Hepatocyte (in vitro differentiated cells): ENCODE measurements around the gene PDZRN4. TPM values are rescaled to one million over a fixed set of nuclear protein-coding genes. Genes with fewer than 3 reads are reported as not detected.

Experiments
- DNase-seq: peaks from one replicate; pipeline ENCODE4 v3.0.0-alpha.2; 2016; ENCODE audit warnings: low spot score
- H2AFZ ChIP-seq: fragments of 200-600 bp; sonication (generic); 2 replicates; pipeline ENCODE4 v1.6.0; 2016; ENCODE audit warnings: antibody characterized with exemption, mild to moderate bottlenecking
- H3K27ac ChIP-seq: fragments of 200-600 bp; sonication (generic); 2 replicates; pipeline ENCODE4 v1.5.1; 2016; ENCODE audit warnings: mild to moderate bottlenecking
- H3K27me3 ChIP-seq: fragments of 200-600 bp; sonication (generic); 2 replicates; pipeline ENCODE4 v1.6.1; 2016
- H3K36me3 ChIP-seq: fragments of 200-600 bp; sonication (generic); replicated peaks from 2 replicates; pipeline ENCODE4 v1.5.1; 2016; ENCODE audit warnings: low read depth; ENCODE audit not compliant: insufficient read depth
- H3K4me1 ChIP-seq: fragments of 200-600 bp; sonication (generic); 2 replicates; pipeline ENCODE4 v1.5.1; 2016; ENCODE audit warnings: mild to moderate bottlenecking, moderate library complexity; ENCODE audit not compliant: insufficient read depth
- H3K4me2 ChIP-seq: fragments of 200-600 bp; sonication (generic); 2 replicates; pipeline ENCODE4 v1.6.0; 2016
- H3K4me3 ChIP-seq: fragments of 200-600 bp; sonication (generic); 2 replicates; pipeline ENCODE4 v1.5.1; 2016; ENCODE audit warnings: mild to moderate bottlenecking
- H3K79me2 ChIP-seq: fragments of 200-600 bp; sonication (generic); 2 replicates; pipeline ENCODE4 v1.6.0; 2017; ENCODE audit warnings: mild to moderate bottlenecking
- H3K9me2 ChIP-seq: fragments of 200-600 bp; sonication (generic); replicated peaks from 2 replicates; pipeline ENCODE4 v1.6.0; 2017; ENCODE audit warnings: mild to moderate bottlenecking; ENCODE audit not compliant: insufficient read depth
- H3K9me3 ChIP-seq: fragments of 200-600 bp; sonication (generic); 2 replicates; pipeline ENCODE4 v1.5.1; 2016; ENCODE audit warnings: low read depth, mild to moderate bottlenecking
- H4K20me1 ChIP-seq: fragments of 200-600 bp; sonication (generic); 2 replicates; pipeline ENCODE4 v1.6.0; 2016; ENCODE audit warnings: mild to moderate bottlenecking; ENCODE audit not compliant: insufficient read depth, poor library complexity, severe bottlenecking
- CTCF ChIP-seq: fragments of 200-600 bp; sonication (generic); IDR thresholded peaks from 2 replicates; pipeline ENCODE4 v1.5.1; 2016; ENCODE audit warnings: antibody characterized with exemption, mild to moderate bottlenecking; ENCODE audit not compliant: poor library complexity
- EZH2 ChIP-seq: fragments of 200-600 bp; sonication (generic); IDR thresholded peaks from 2 replicates; pipeline ENCODE4 v1.6.1; 2016; ENCODE audit warnings: antibody characterized with exemption, mild to moderate bottlenecking, borderline replicate concordance
- EZH2phosphoT487 ChIP-seq: fragments of 200-600 bp; sonication (generic); IDR thresholded peaks from one replicate; pipeline ENCODE4 v1.6.1; 2018; ENCODE audit warnings: antibody characterized with exemption, mild to moderate bottlenecking, low read depth, moderate library complexity; ENCODE audit not compliant: unreplicated experiment, severe bottlenecking
- WGBS: methylation state at CpG from one replicate; pipeline ENCODE4 v1.1.6; 2016; ENCODE audit warnings: low lambda C conversion rate; ENCODE audit errors: missing lambda C conversion rate; 5-methylcytosine and 5-hydroxymethylcytosine counted together
- polyA plus RNA-seq: library from polyadenylated mRNA; unstranded; fragments of >200 nt; fragmentation: Nextera tagmentation; extraction: Ambion mirVana; gene quantifications from 2 replicates; pipeline ENCODE4 v1.2.1, GENCODE V29; 2016
- total RNA-seq: library from RNA; depleted of rRNA; stranded (reverse); fragments of >200 nt; gene quantifications from 2 replicates; pipeline ENCODE4 v1.2.3, GENCODE V29; 2014

PDZRN4 gene
- total and polyA plus RNA-seq, 2 experiments from 2014 or later: 2.2 to 2.3 TPM

GRCh38 chr12:41344776-41345470, 156.8 kb downstream of the PDZRN4 start:
- Histone ChIP-seq H3K27ac (no peak overlapping the region), H3K4me2 (no peak overlapping the region), H3K79me2 (no peaks in the 10 kb centered on the region), H3K4me3 (no peak overlapping the region), H3K27me3 (no peaks in the 10 kb centered on the region), H3K9me3 (no peaks in the 10 kb centered on the region), H4K20me1 (no peaks in the 10 kb centered on the region), H2AFZ (no peak overlapping the region), H3K9me2 (no peaks in the 10 kb centered on the region), H3K4me1 (no peaks in the 10 kb centered on the region), H3K36me3 (no peaks in the 10 kb centered on the region)
- no peak for TF ChIP-seq CTCF
- TF ChIP-seq EZH2: no peak
- TF ChIP-seq EZH2phosphoT487: no peak
- 75% methylated on average over 8 of the region's 8 CpGs for WGBS
- no peak for DNase-seq

- TF ChIP-seq EZH2phosphoT487: no peak
- TF ChIP-seq CTCF: no peak
- no peak for TF ChIP-seq EZH2
- Histone ChIP-seq H3K4me3 (no peak overlapping the region), H3K4me1 (no peaks in the 10 kb centered on the region), H3K79me2 (no peaks in the 10 kb centered on the region), H3K9me3 (no peaks in the 10 kb centered on the region), H3K27ac (no peak overlapping the region), H2AFZ (no peak overlapping the region), H3K27me3 (no peaks in the 10 kb centered on the region), H3K36me3 (no peaks in the 10 kb centered on the region), H3K9me2 (no peaks in the 10 kb centered on the region), H4K20me1 (no peaks in the 10 kb centered on the region), H3K4me2 (no peak overlapping the region)
- no peak for DNase-seq
- WGBS: 80% methylated on average over 1 of the region's 1 CpG
Observed at GRCh38 chr12:41348198-41348597, 160.1 kb downstream of the PDZRN4 start.

- H3K9me3 ChIP-seq: no peaks in the 10 kb centered on the region
- no peak for DNase-seq
- no peaks in the 10 kb centered on the region for H3K36me3 ChIP-seq
- H3K4me3 ChIP-seq: no peak overlapping the region
- no peak overlapping the region for H3K4me2 ChIP-seq
- no peaks in the 10 kb centered on the region for H3K27me3 ChIP-seq
- TF ChIP-seq EZH2 (no peak), EZH2phosphoT487 (no peak), CTCF (no peak)
- H3K27ac ChIP-seq: no peak overlapping the region
- no peak overlapping the region for H2AFZ ChIP-seq
- H4K20me1 ChIP-seq: no peaks in the 10 kb centered on the region
- no peaks in the 10 kb centered on the region for H3K9me2 ChIP-seq
- no peaks in the 10 kb centered on the region for H3K4me1 ChIP-seq
- no peaks in the 10 kb centered on the region for H3K79me2 ChIP-seq
Observed at GRCh38 chr12:41356181-41356580, 168.1 kb downstream of the PDZRN4 start.

- Histone ChIP-seq H3K4me3 (no peak overlapping the region), H2AFZ (no peak overlapping the region), H3K4me2 (no peak overlapping the region), H4K20me1 (no peaks in the 10 kb centered on the region), H3K27me3 (no peaks in the 10 kb centered on the region), H3K4me1 (no peaks in the 10 kb centered on the region), H3K36me3 (no peaks in the 10 kb centered on the region), H3K27ac (no peak overlapping the region), H3K9me2 (no peaks in the 10 kb centered on the region), H3K79me2 (no peaks in the 10 kb centered on the region), H3K9me3 (no peaks in the 10 kb centered on the region)
- TF ChIP-seq CTCF: no peak
- TF ChIP-seq EZH2phosphoT487: no peak
- no peak for TF ChIP-seq EZH2
- 68% methylated on average over 7 of the region's 7 CpGs for WGBS
- DNase-seq: no peak
Observed at GRCh38 chr12:41361738-41362137, 173.6 kb downstream of the PDZRN4 start.
